ENCODE data around the gene NTSR1. TPM values are rescaled to one million over a fixed set of nuclear protein-coding genes. Genes with fewer than 3 reads are reported as not detected.

NTSR1 gene
- total and polyA plus RNA-seq, 2 donors (not counting 1 experiment from before 2014, with no cell fraction given), result not detected

GRCh38 chr20:62664019-62664971 lies 44.3 kb upstream of the NTSR1 start:
- no peaks in the 10 kb centered on the region for H3K9me3 Mint-ChIP-seq (ENCODE audit: insufficient read depth)
- ATAC-seq (ENCODE audit: low read depth), result no peak
- TF ChIP-seq CTCF (IDR thresholded peaks at IDR 0.05) (no peak), EZH2 (IDR thresholded peaks at IDR 0.05; ENCODE audit: borderline replicate concordance, insufficient read depth, low read depth, low read length, poor library complexity, severe bottlenecking) (no peak)

More at GRCh38 chr20:62664019-62664971, 44.3 kb upstream of the NTSR1 start:
- Histone ChIP-seq H2AFZ (ENCODE audit: insufficient read depth, low read depth, low read length, poor library complexity, severe bottlenecking) (no peak overlapping the region), H3K4me2 (replicated peaks; ENCODE audit: low read depth, low read length, poor library complexity, severe bottlenecking) (no peak overlapping the region), H3K36me3 (replicated peaks in 1 of 2; ENCODE audit: control extremely low read depth in 1 of 2, control insufficient read depth in 1 of 2, extremely low read depth in 1 of 2, insufficient read depth in 2 of 2, low read length in 1 of 2) (no peaks in the 10 kb centered on the region), H3K79me2 (ENCODE audit: control insufficient read depth, insufficient read depth, low read length) (peaks cover 12% of the 10 kb centered on the region), H3K9ac (ENCODE audit: low read length) (no peak overlapping the region), H3K4me1 (ENCODE audit: control insufficient read depth in 2 of 2, insufficient read depth in 2 of 2, low read length in 2 of 2) (no peaks in the 10 kb centered on the region), H3K4me3 (ENCODE audit: control extremely low read depth in 1 of 5, extremely low read depth in 1 of 5, insufficient read depth in 1 of 5, low read depth in 2 of 5, low read length in 4 of 5) (no peak overlapping the region), H3K27ac (ENCODE audit: low read length in 2 of 2) (no peak overlapping the region), H3K9me3 (ENCODE audit: control extremely low read depth in 1 of 3, control insufficient read depth in 2 of 3, insufficient read depth in 1 of 3, low read length in 2 of 3) (no peaks in the 10 kb centered on the region), H4K20me1 (ENCODE audit: control insufficient read depth, insufficient read depth, low read length, poor library complexity, severe bottlenecking) (no peaks in the 10 kb centered on the region), H3K27me3 (replicated peaks in 1 of 4; ENCODE audit: control extremely low read depth in 1 of 4, control insufficient read depth in 3 of 4, insufficient read depth in 4 of 4, low read length in 3 of 4) (no peaks in the 10 kb centered on the region)
- CTCF ChIA-PET, result interaction anchor here (1.0 kb wide), 1 partner anchor 144 kb away, joined by 3 read pairs; no protein-coding TSS in a partner anchor
- POLR2A ChIA-PET, result no interaction called here
- Mint-ChIP-seq H3K4me3 (no peak overlapping the region), H3K4me1 (no peaks in the 10 kb centered on the region), H3K27me3 (no peaks in the 10 kb centered on the region), H3K27ac (peak overlapping the region; percentile 46)
- WGBS (ENCODE audit: insufficient coverage), result 93% methylated on average over 18 of the region's 18 CpGs
- intact Hi-C loops (cut with micrococcal nuclease), result no loop called here
- no peak for DNase-seq

All from B cell (primary cell).